ENCODE data around the gene COA3.

DNA sequence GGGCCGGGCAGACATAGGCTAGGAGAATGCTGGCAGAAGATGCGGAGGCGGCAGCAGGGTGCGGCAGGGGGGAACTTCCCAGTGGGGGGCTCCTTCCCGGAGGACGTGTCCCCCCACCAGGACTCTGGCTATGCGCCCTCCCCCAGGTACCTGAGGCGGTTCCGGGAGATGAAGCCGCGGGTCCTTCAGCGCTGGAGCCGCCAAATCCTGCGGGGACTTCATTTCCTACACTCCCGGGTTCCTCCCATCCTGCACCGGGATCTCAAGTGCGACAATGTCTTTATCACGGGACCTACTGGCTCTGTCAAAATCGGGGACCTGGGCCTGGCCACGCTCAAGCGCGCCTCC is 14.7 kb downstream of the COA3 start:
- TF ChIP-seq ESRRG (CRISPR knock-in tag; IDR thresholded peaks at IDR 0.05) (no peak), ISL1 (CRISPR knock-in tag; IDR thresholded peaks at IDR 0.05) (no peak), PPARA (CRISPR knock-in tag; IDR thresholded peaks at IDR 0.05; ENCODE audit: borderline replicate concordance) (no peak), ARNTL (CRISPR knock-in tag; IDR thresholded peaks at IDR 0.05; ENCODE audit: borderline replicate concordance, low read depth) (no peak), PATZ1 (CRISPR knock-in tag; IDR thresholded peaks at IDR 0.05; ENCODE audit: borderline replicate concordance) (no peak), CSDC2 (CRISPR knock-in tag; IDR thresholded peaks at IDR 0.05) (no peak)
